ENCODE data around the gene CLCN3.

DNA sequence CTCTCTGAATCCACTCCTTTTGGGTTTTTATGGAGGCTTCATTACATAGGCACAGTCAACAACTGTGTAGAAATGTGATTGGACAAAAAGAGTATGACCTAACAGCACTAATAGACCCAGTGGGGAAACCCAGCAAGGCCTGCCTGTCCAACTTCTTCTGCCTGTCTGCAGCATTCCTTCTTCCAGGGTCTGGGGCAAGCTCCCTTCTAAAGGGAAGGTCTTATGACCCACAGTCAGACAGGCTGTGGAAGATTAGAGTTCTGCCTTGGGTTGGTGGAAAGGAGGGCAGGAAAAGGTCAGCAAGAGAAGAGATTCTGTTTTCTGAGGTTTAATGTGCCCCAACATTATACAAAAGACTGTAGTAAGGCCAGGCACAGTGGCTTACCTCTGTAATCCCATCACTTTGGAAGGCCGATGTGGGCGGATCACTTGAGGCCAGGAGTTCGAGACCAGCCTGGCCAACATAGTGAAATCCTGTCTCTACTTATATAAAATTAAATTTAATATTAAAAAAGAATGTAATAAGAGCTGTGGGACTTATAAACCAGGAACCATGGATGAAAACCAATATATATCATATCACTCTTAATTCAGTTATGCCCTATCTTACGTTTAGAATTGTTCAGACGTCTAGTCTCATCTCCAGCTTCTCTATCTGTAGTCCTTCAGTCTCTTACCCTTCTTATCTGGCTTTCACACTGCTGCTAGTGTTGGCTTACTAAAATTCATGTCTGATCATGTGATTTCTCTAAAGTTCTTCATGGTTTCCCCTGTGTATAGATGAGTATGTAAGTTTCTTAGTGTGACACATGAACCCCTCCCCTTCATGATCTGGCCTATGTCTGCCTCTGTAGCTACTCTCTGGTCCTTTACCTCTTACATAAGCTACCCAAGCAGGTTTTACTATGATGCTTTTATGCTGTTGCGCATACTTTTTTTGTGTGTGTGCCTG is 6.2 kb downstream of the CLCN3 start:
- TF ChIP-seq CTCF (IDR thresholded peaks at IDR 0.05), result no peak
- no peak for TF ChIP-seq POLR2AphosphoS5 (IDR thresholded peaks at IDR 0.05; ENCODE audit: low read depth, low read length)
- no peak for TF ChIP-seq TCF7L2 (IDR thresholded peaks at IDR 0.05; ENCODE audit: low read depth, low read length)
- no peak for TF ChIP-seq SIN3A (IDR thresholded peaks at IDR 0.05; ENCODE audit: borderline replicate concordance, insufficient read depth, low read depth, low read length)

Measured in Panc1 (cell line).